SK-N-MC (cell line): ENCODE results near the gene ACOXL.

Experiments
- EZH2 ChIP-seq: fragments of 200-600 bp; sonication (generic); IDR thresholded peaks from one replicate; pipeline ENCODE4 v1.6.1; 2017; ENCODE audit warnings: antibody characterized with exemption
- POLR2AphosphoS5 ChIP-seq: IDR thresholded peaks from 2 replicates; pipeline ENCODE4 v1.6.1; 2012; ENCODE audit warnings: mild to moderate bottlenecking, low read depth, low read length, borderline replicate concordance

DNA sequence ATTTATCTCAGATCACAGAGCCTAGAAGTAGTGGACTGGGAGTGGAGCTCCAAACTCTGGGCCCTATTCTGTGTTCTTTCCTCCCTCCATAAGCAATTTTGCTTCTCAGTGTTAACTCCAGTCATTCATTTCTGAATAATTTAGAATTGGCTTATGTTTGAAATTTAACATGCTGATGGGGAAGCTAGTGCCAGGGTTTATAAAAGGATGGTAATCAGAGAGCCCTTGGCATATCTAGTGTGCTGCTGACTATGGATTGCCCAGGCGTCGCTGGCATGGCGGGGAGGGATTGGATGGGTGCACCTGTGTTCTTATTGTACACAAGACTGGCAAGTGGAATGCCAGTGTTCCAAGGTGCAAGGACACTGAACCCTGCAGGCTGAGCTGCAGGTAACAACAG, 177.1 kb downstream of the ACOXL start:
- no peak for TF ChIP-seq EZH2
- TF ChIP-seq POLR2AphosphoS5: no peak
